Lower leg skin (tissue), 4 donors: Measurements from ENCODE around the gene KIF17. TPM values are rescaled to one million over a fixed set of nuclear protein-coding genes. Genes with fewer than 3 reads are reported as not detected.

Experiments used
- DNase-seq, 2 donors: peaks; one replicate each; pipeline ENCODE4 v3.0.0-alpha.2; 2019; ENCODE audit warnings: low spot score in 2 of 2
- H3K4me3 ChIP-seq: fragments of 200-600 bp; sonication (generic); 2 replicates; pipeline ENCODE4 v1.5.1; 2017; ENCODE audit warnings: mild to moderate bottlenecking, low read depth; ENCODE audit not compliant: poor library complexity, severe bottlenecking
- CTCF ChIP-seq, 3 donors: fragments of 450-650 bp; IDR thresholded peaks; one replicate each; pipeline ENCODE4 v1.5.1; 2016; ENCODE audit warnings: antibody characterized with exemption in 3 of 3, mild to moderate bottlenecking in 3 of 3, moderate library complexity in 2 of 3
- POLR2A ChIP-seq, 2 donors: fragments of 450-650 bp; IDR thresholded peaks; one replicate each; pipeline ENCODE4 v1.6.1; 2016 to 2017; ENCODE audit warnings: antibody characterized with exemption in 2 of 2, mild to moderate bottlenecking in 1 of 2, moderate library complexity in 1 of 2
- WGBS, 2 donors: methylation state at CpG; one replicate each; pipeline ENCODE4 v1.1.5; 2018; 5-methylcytosine and 5-hydroxymethylcytosine counted together
- intact Hi-C: fragments of 100-400 bp; cut with DNase I; formaldehyde crosslinking; loops from one replicate; pipeline ENCODE4 v1.15.0; 2023; ENCODE audit warnings: low total_unique reads
- total RNA-seq, 4 donors: library from RNA; depleted of rRNA; stranded (reverse); fragments of >200 nt; gene quantifications; one replicate each; pipeline ENCODE4 v1.1.0, GENCODE V29; 2016

Gene KIF17
- total RNA-seq, 4 donors from 2014 or later = 0.30 to 5.7 (median 2.2) TPM

DNA sequence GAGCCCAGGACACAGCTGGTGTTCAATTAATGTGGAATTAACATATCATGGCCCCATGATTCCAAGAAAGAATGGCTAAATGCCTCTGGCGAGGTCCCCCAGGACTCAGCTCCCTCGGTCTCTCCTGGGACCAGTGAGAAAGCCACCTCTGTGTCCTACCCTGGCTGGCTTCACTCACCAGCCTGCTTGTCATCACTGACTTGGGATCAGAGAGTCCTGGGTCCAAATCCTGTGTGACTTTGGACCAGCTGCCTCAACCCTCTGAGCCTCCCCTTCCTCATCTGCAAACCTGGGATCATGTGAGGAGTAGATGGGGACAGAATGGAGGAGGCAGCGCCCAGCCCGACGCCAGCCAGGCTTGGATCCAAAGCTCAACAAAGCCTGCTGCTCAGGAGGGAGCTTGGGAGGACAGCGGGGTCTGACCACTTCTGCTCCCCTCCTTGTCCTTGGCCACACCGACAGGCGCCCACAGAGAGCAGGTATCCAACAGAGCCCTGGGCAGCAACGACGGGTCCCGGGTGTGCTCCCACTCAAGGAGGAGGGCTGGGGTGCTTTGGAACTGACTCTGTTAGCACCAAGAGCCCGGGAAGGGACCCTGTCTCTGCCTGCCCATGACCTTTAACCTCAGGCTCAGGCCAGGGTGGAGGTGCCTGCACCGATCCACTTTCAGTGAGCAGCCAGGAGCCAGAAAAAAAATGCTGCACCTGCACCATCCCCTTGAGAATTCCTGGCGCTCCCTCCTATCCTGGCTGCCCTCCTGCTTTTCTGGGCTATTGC lies 11.5 kb upstream of the KIF17 start:
- H3K4me3 ChIP-seq = no peak overlapping the region
- DNase-seq = peak in 1 of 2 donors; percentile 79
- intact Hi-C loops = no loop called here
- TF ChIP-seq CTCF (IDR thresholded peaks at IDR 0.05) (no peak), POLR2A (IDR thresholded peaks at IDR 0.05) (no peak)
- 52 to 61% methylated on average over 10 to 14 of the region's 14 CpGs for WGBS, 2 donors

- intact Hi-C loops = no loop called here
- TF ChIP-seq POLR2A (IDR thresholded peaks at IDR 0.05) = no peak
- no peak for TF ChIP-seq CTCF (IDR thresholded peaks at IDR 0.05)
- DNase-seq = peak in 1 of 2 donors; percentile 66
- H3K4me3 ChIP-seq = no peak overlapping the region
- 60 to 70% methylated on average over 9 of the region's 9 CpGs for WGBS, 2 donors
Observed at GRCh38 chr1:20728371-20729154, 10.8 kb upstream of the KIF17 start.

GRCh38 chr1:20727746-20728316 lies 10.0 kb upstream of the KIF17 start:
- H3K4me3 ChIP-seq = no peak overlapping the region
- intact Hi-C loops = no loop called here
- peak in 1 of 2 donors; percentile 80 for DNase-seq
- WGBS, 2 donors = 67 to 72% methylated on average over 10 to 12 of the region's 13 CpGs
- TF ChIP-seq CTCF (IDR thresholded peaks at IDR 0.05) = no peak
- no peak for TF ChIP-seq POLR2A (IDR thresholded peaks at IDR 0.05)

DNA sequence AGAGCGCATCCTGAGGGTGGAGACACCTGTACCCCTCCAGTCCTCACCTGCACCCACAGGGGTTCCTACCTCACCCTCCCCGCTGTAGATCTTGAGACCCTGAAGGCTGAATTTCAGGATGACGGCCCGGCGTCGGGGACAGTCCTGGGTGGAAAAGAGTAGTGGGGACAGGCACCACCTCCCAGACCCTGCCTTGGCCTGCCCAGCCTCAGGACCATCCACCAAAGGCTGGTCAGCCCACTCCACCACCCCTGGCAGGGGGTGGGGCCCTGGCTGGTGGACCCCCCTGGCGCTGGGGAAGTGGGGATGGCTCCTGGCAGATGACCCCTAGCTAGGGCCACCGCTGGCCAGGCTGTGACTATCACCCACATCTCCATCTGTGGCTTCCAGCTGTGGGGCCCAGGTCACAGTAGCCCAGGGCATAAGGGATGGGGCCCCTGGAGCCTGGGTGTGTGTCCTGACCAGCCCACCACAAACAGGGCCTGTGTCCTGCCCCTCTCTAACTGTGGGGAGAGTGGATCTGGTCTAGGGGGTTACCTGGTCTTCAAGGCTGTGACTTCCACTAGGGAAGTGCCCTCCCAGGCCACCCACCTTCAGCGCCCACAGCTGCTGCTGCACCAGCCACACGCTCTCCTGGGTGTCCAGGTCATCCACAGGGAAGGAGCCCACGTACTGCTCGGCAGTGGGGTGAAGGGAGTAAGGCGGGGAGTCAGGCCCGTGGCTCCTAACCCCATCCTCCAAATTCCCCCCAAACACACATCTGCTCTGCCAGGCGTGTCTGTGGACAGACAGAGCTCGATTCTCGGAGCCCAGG lies 9.3 kb upstream of the KIF17 start:
- WGBS, 2 donors = 88 to 93% methylated on average over 16 to 17 of the region's 17 CpGs
- DNase-seq = peak in 1 of 2 donors; percentile 72
- H3K4me3 ChIP-seq = no peak overlapping the region
- TF ChIP-seq CTCF (IDR thresholded peaks at IDR 0.05) (no peak), POLR2A (IDR thresholded peaks at IDR 0.05) (no peak)
- intact Hi-C loops = no loop called here

- WGBS, 2 donors = 67 to 79% methylated on average over 21 to 24 of the region's 25 CpGs
- TF ChIP-seq POLR2A (IDR thresholded peaks at IDR 0.05) (no peak), CTCF (IDR thresholded peaks at IDR 0.05) (no peak)
- no peak overlapping the region for H3K4me3 ChIP-seq
- DNase-seq = peak in 1 of 2 donors; percentile 77
- intact Hi-C loops = no loop called here
Observed at GRCh38 chr1:20726118-20726911, 8.5 kb upstream of the KIF17 start.
